Activated CD4-positive, alpha-beta memory T cell treated with anti-CD3 and anti-CD28 coated beads for 36 hours (primary cell): ENCODE data around the gene RAMACL. TPM values are rescaled to one million over a fixed set of nuclear protein-coding genes. Genes with fewer than 3 reads are reported as not detected.
"Not testable (repeated sequence)": the region's sequence is repeated elsewhere in the genome, so short reads cannot be mapped to it uniquely, and the experiment has no call there.

Source experiments
- CTCF ChIA-PET: fragments of 350-600 bp; sonication (Branson Sonifier 250); formaldehyde crosslinking; loops from one replicate; lab custom pipeline; 2021; ENCODE audit warnings: antibody characterized with exemption, inconsistent platforms; lab: Charles Lee
- POLR2A ChIA-PET: fragments of 350-600 bp; sonication (Branson Sonifier 250); formaldehyde crosslinking; loops from one replicate; lab custom pipeline; 2021; ENCODE audit warnings: antibody characterized with exemption; lab: Charles Lee
- DNase-seq: peaks from one replicate; pipeline ENCODE4 v3.0.0-alpha.2; 2020
- H3K27ac Mint-ChIP-seq: one replicate; pipeline ENCODE4 v1.8.0; 2021; ENCODE audit warnings: mixed read lengths
- H3K27me3 Mint-ChIP-seq: one replicate; pipeline ENCODE4 v1.8.0; 2021; ENCODE audit warnings: mixed read lengths
- H3K36me3 Mint-ChIP-seq: one replicate; pipeline ENCODE4 v1.8.0; 2021; ENCODE audit warnings: mixed read lengths
- H3K4me1 Mint-ChIP-seq: one replicate; pipeline ENCODE4 v1.8.0; 2021; ENCODE audit warnings: low read depth, mixed read lengths
- H3K4me3 Mint-ChIP-seq: one replicate; pipeline ENCODE4 v1.8.0; 2021; ENCODE audit warnings: mild to moderate bottlenecking, mixed read lengths
- H3K9me3 Mint-ChIP-seq: one replicate; pipeline ENCODE4 v1.8.0; 2021; ENCODE audit warnings: mixed read lengths
- intact Hi-C: fragments of 100-400 bp; cut with micrococcal nuclease; formaldehyde crosslinking; loops from one replicate; pipeline ENCODE4 v1.15.1; 2023
- total RNA-seq, 2 experiments: library from RNA; stranded (reverse); gene quantifications; one replicate each; pipeline ENCODE4 v1.2.3, GENCODE V29; 2021

Gene RAMACL
- total RNA-seq, 2 experiments from 2014 or later = 0.29 to 0.31 TPM

GRCh38 chr6:166591026-166591425 lies 4.5 kb upstream of the RAMACL start:
- ChIA-PET POLR2A (no interaction called here), CTCF (no interaction called here)
- no peak for DNase-seq
- no peaks in the 10 kb centered on the region for H3K9me3 Mint-ChIP-seq
- intact Hi-C loops = no loop called here
- no peak overlapping the region for H3K4me3 Mint-ChIP-seq
- no peak overlapping the region for H3K27ac Mint-ChIP-seq
- H3K27me3 Mint-ChIP-seq = no peaks in the 10 kb centered on the region
- no peaks in the 10 kb centered on the region for H3K36me3 Mint-ChIP-seq
- peaks cover 14% of the 10 kb centered on the region for H3K4me1 Mint-ChIP-seq

DNA sequence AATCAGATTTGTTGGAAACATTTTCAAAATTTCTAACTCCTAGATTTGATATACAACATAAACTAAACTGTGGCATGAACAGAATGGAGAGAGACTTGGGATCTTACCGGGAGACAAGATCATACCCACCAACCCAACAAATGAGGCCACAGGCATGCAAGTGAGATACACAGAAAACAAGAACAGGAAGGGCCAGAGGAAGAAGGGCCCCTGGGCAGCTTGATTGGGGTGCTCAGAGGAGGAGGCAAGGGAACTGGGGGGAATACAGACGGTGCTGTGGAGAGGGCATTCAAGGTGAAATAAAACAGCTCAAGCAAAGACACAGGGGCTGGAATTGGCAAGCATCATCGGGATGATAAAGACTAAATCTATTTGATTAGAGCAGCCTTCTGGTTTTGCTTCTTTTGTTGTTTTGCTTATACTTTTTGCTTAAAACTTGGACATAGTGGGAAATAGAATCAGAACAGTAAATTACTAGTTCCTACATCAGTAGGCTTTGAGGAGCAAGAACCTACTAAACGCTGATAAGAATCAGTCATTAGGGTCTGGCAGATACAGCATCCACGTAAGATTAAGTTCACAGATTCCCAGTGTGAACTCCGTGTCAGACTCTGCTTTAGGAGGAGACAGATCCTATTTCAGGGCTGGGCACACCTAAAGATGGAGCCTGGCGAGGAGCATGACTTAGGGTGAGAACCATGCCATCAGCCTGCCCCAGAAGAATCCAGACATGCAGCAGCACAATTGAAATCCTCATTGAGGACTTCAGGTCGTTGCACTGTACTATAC lies 3.5 kb upstream of the RAMACL start:
- H3K27ac Mint-ChIP-seq = no peak overlapping the region
- intact Hi-C loops = loop anchor here (2.0 kb wide), 1 partner anchor 37 kb away; the partner anchor contains the start of gene RPS6KA2
- H3K4me3 Mint-ChIP-seq = no peak overlapping the region
- CTCF ChIA-PET = no interaction called here
- H3K27me3 Mint-ChIP-seq = no peaks in the 10 kb centered on the region
- peaks cover 14% of the 10 kb centered on the region for H3K4me1 Mint-ChIP-seq
- no peaks in the 10 kb centered on the region for H3K9me3 Mint-ChIP-seq
- no peaks in the 10 kb centered on the region for H3K36me3 Mint-ChIP-seq
- DNase-seq = no peak
- POLR2A ChIA-PET = no interaction called here

DNA sequence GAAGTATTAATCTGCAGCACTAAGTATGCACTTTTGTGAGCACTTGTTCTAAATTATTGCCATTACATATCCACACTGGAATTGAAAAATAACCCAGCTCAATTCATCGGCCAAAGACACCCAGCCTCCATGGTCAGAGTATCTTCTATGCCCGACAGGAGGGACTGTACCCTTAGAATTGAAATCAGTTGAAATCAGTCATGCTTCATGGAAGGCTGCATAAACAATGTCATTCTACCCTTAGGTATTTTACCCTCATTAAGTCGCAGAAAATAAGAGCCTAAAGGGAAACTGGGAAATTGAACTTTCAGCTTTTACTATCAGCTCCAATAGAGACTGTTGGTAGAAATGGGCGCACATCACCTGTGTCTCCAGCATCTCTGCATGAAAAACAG lies 2.9 kb upstream of the RAMACL start:
- POLR2A ChIA-PET = no interaction called here
- no peak overlapping the region for H3K27ac Mint-ChIP-seq
- H3K9me3 Mint-ChIP-seq = no peaks in the 10 kb centered on the region
- no peaks in the 10 kb centered on the region for H3K27me3 Mint-ChIP-seq
- no peaks in the 10 kb centered on the region for H3K36me3 Mint-ChIP-seq
- CTCF ChIA-PET = no interaction called here
- intact Hi-C loops = loop anchor here (2.0 kb wide), 1 partner anchor 37 kb away; the partner anchor contains the start of gene RPS6KA2
- H3K4me3 Mint-ChIP-seq = no peak overlapping the region
- no peak for DNase-seq
- H3K4me1 Mint-ChIP-seq = peaks cover 14% of the 10 kb centered on the region

DNA sequence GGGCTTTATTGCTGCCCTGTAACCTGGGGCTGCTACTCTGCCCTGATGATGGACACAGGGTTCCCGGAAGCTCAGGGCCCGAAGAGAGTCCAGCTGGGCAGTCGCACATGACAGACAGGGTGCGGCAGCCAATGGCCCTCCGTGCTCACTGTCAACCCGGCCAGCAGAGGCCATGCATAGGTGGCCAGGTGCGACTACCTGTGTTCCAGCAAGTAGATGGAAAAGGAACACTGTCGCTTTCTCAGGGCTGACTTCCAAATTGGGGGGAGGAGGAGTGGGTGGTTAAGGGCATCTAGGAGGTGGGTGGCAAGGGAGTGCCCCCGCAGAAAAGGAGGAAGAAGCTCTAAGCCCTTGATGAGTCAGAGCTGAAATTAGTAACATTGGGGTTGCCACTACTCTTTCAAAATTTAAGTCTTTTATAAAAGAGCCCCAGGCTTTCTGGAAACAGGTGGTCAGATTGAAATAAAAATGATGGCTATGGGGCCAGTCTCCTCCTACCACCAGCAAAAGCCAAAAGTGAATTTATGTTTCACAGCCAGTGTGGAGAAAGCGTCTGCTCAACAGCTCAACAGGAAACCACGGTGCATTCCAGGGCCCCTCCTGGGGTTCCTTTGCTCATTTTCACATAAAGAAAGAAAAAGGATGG lies 2.3 kb upstream of the RAMACL start:
- DNase-seq = no peak
- ChIA-PET POLR2A (no interaction called here), CTCF (no interaction called here)
- Mint-ChIP-seq H3K4me3 (no peak overlapping the region), H3K36me3 (no peaks in the 10 kb centered on the region), H3K27ac (no peak overlapping the region), H3K9me3 (no peaks in the 10 kb centered on the region), H3K4me1 (peaks cover 14% of the 10 kb centered on the region), H3K27me3 (no peaks in the 10 kb centered on the region)
- intact Hi-C loops = loop anchor here (2.0 kb wide), 1 partner anchor 38 kb away; the partner anchor contains the start of gene RPS6KA2

- Mint-ChIP-seq H3K9me3 (no peaks in the 10 kb centered on the region), H3K27ac (no peak overlapping the region), H3K4me3 (no peak overlapping the region), H3K36me3 (no peaks in the 10 kb centered on the region), H3K27me3 (no peaks in the 10 kb centered on the region), H3K4me1 (peaks cover 14% of the 10 kb centered on the region)
- intact Hi-C loops = loop anchor here (2.0 kb wide), 1 partner anchor 39 kb away; the partner anchor contains the start of gene RPS6KA2
- POLR2A ChIA-PET = no interaction called here
- DNase-seq = no peak
- CTCF ChIA-PET = no interaction called here
Measured at GRCh38 chr6:166587631-166588413, 1.3 kb upstream of the RAMACL start.

GRCh38 chr6:166584853-166585429 lies 1.5 kb downstream of the RAMACL start:
- no peaks in the 10 kb centered on the region for H3K27me3 Mint-ChIP-seq
- H3K4me1 Mint-ChIP-seq = peaks cover 14% of the 10 kb centered on the region
- ChIA-PET CTCF (interaction anchor here (0.5 kb wide), 1 partner anchor 10 kb away, joined by 3 read pairs; no protein-coding TSS in a partner anchor), POLR2A (interaction anchor here (0.6 kb wide), 1 partner anchor 1674 kb away, joined by 5 read pairs; no protein-coding TSS in a partner anchor)
- no peaks in the 10 kb centered on the region for H3K36me3 Mint-ChIP-seq
- H3K4me3 Mint-ChIP-seq = no peak overlapping the region
- DNase-seq = no peak
- no peak overlapping the region for H3K27ac Mint-ChIP-seq
- intact Hi-C loops = no loop called here
- no peaks in the 10 kb centered on the region for H3K9me3 Mint-ChIP-seq

DNA sequence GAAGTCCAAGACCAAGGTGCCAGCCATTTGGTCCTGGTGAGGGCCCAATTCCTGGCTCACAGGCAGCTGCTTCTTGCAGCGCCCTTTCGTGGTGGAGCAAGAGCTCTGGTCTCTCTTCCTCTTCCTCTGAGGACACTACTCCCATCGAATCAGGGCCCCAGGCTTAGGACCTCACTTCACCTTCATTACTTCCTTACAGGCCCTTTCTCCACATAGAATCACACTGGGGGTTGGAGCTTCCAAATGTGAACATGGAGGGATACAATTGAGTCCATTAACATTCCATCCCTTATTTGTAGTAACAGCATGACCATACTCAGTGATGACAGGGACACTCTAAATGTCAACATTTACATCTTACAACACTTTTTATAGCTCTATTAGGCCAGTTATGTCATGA lies 2.3 kb downstream of the RAMACL start:
- Mint-ChIP-seq H3K4me1 (peaks cover 7% of the 10 kb centered on the region), H3K9me3 (no peaks in the 10 kb centered on the region), H3K27me3 (no peaks in the 10 kb centered on the region), H3K27ac (no peak overlapping the region), H3K4me3 (no peak overlapping the region), H3K36me3 (no peaks in the 10 kb centered on the region)
- DNase-seq = no peak
- intact Hi-C loops = no loop called here
- ChIA-PET POLR2A (interaction anchor here (0.6 kb wide), 1 partner anchor 1673 kb away, joined by 5 read pairs; no protein-coding TSS in a partner anchor), CTCF (no interaction called here)

- Mint-ChIP-seq H3K4me3 (no peak overlapping the region), H3K36me3 (peaks cover 2% of the 10 kb centered on the region), H3K27me3 (no peaks in the 10 kb centered on the region), H3K4me1 (no peaks in the 10 kb centered on the region), H3K9me3 (no peaks in the 10 kb centered on the region), H3K27ac (no peak overlapping the region)
- intact Hi-C loops = no loop called here
- POLR2A ChIA-PET = no interaction called here
- CTCF ChIA-PET = no interaction called here
- no peak for DNase-seq
Measured at GRCh38 chr6:166583230-166583965, 3.1 kb downstream of the RAMACL start.

DNA sequence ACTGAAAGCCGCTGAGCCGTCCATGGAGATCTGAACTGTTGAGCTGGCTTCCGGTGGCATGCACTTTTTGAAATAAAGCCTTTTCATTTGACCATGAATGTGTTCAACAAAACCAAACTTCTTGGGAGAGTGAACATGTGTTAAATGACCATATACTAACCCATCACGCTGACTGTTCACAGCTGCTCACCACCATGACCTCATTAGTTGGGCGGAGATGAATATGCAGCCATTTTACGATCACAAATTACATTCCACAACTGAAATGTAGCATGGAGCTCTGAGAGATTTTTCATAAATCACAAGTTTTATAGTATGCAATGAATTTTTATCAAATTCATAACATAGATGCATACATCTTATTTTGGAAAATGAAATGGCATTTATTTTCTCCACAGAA lies 4.2 kb downstream of the RAMACL start:
- CTCF ChIA-PET = no interaction called here
- intact Hi-C loops = no loop called here
- H3K27me3 Mint-ChIP-seq = no peaks in the 10 kb centered on the region
- no peak for DNase-seq
- H3K27ac Mint-ChIP-seq = no peak overlapping the region
- no peaks in the 10 kb centered on the region for H3K4me1 Mint-ChIP-seq
- H3K9me3 Mint-ChIP-seq = peaks cover 4% of the 10 kb centered on the region
- H3K4me3 Mint-ChIP-seq = no peak overlapping the region
- peaks cover 6% of the 10 kb centered on the region for H3K36me3 Mint-ChIP-seq
- POLR2A ChIA-PET = no interaction called here

DNA sequence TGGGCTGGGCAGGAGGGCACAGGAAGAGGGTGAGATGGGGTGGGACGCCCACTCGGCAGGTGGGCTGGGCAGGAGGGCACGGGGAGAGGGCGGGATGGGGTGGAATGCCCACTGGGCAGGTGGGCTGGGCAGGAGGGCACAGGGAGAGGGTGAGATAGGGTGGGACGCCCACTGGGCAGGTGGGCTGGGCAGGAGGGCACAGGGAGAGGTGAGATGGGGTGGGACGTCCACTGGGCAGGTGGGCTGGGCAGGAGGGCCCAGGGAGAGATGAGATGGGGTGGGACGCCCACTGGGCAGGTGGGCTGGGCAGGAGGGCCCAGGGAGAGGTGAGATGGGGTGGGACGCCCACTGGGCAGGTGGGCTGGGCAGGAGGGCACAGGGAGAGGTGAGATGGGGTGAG lies 4.7 kb downstream of the RAMACL start:
- CTCF ChIA-PET, DNase-seq, intact Hi-C loops, H3K9me3 Mint-ChIP-seq, POLR2A ChIA-PET, H3K36me3 Mint-ChIP-seq, H3K4me1 Mint-ChIP-seq, H3K4me3 Mint-ChIP-seq, H3K27ac Mint-ChIP-seq, H3K27me3 Mint-ChIP-seq: not testable (repeated sequence)

GRCh38 chr6:166581091-166581511 lies 5.4 kb downstream of the RAMACL start:
- H3K27ac Mint-ChIP-seq = no peak overlapping the region
- H3K36me3 Mint-ChIP-seq = peaks cover 6% of the 10 kb centered on the region
- H3K27me3 Mint-ChIP-seq = no peaks in the 10 kb centered on the region
- H3K4me3 Mint-ChIP-seq = no peak overlapping the region
- CTCF ChIA-PET = no interaction called here
- intact Hi-C loops = no loop called here
- POLR2A ChIA-PET = no interaction called here
- DNase-seq = no peak
- H3K9me3 Mint-ChIP-seq = peaks cover 9% of the 10 kb centered on the region
- H3K4me1 Mint-ChIP-seq = no peaks in the 10 kb centered on the region
